AG04450 (cell line): Measurements from ENCODE around the gene VILL. TPM values are rescaled to one million over a fixed set of nuclear protein-coding genes. Genes with fewer than 3 reads are reported as not detected.
A peak's percentile ranks its signal among the peaks of the same experiment; 100 is the strongest.

Source experiments
- CTCF ChIA-PET: fragments of 300-600, 350-600 bp; formaldehyde crosslinking; extraction: SDS; loops from one replicate; lab custom pipeline; 2022; ENCODE audit warnings: antibody characterized with exemption, inconsistent platforms; lab: Charles Lee
- POLR2A ChIA-PET: fragments of 350-600 bp; formaldehyde crosslinking; extraction: SDS; loops from one replicate; lab custom pipeline; 2021; ENCODE audit warnings: antibody characterized with exemption, inconsistent platforms; lab: Yijun Ruan, JAX
- DNase-seq: peaks from one replicate; pipeline ENCODE4 v3.0.0-alpha.2; 2011; ENCODE audit warnings: low read depth, low spot score
- H3K27ac ChIP-seq: one replicate; pipeline ENCODE4 v1.5.1; 2012; ENCODE audit warnings: low read depth, low read length, control low read depth
- H3K27me3 ChIP-seq: one replicate; pipeline ENCODE4 v1.6.0; 2012; ENCODE audit warnings: low read length; ENCODE audit not compliant: control insufficient read depth, insufficient read depth
- H3K4me3 ChIP-seq: 2 replicates; pipeline ENCODE4 v1.5.1; 2011; ENCODE audit warnings: mild to moderate bottlenecking, low read depth, low read length, control low read depth
- H3K9me3 ChIP-seq: 2 replicates; pipeline ENCODE4 v1.5.1; 2012; ENCODE audit warnings: low read length; ENCODE audit not compliant: control insufficient read depth, insufficient read depth
- polyA plus RNA-seq: library from polyadenylated mRNA; depleted of rRNA; stranded (reverse); fragments of >200 nt; gene quantifications from 2 replicates; pipeline ENCODE4 v1.2.3, GENCODE V29; 2011
- TF ChIP-seq, protein P1 (sequence below): IDR thresholded peaks from 2 replicates; pipeline ENCODE4 v1.5.1; 2011; ENCODE audit warnings: low read depth, low read length, control low read depth, inconsistent platforms

The VILL gene
- polyA plus RNA-seq, 1 experiment, result 2.6 TPM

DNA sequence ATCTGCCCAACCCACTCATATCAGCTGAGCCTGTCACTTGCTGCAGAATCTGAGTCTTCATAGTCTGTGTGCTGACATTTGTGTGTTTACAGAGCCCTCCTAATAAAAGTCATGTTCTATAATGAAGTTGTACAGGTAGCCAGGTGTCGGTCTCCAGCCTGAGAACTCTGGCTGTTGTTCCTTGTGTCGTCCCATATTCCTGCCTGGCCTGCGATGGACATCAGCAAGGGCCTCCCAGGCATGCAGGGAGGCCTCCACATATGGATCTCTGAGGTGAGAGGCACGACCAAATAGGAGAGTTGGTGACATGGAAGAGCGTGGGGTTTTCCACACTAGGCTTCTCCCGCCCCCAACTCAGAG is 2.9 kb downstream of the VILL start:
- ChIA-PET CTCF (interaction anchor here (2.1 kb wide), 1 partner anchor 10 kb away, joined by 4 read pairs; no protein-coding TSS in a partner anchor), POLR2A (no interaction called here)
- H3K27ac ChIP-seq, result peak overlapping the region; percentile 85
- DNase-seq, result no peak
- no peaks in the 10 kb centered on the region; the same call in 1 of the 2 replicates for H3K9me3 ChIP-seq
- TF ChIP-seq, protein P1, sequence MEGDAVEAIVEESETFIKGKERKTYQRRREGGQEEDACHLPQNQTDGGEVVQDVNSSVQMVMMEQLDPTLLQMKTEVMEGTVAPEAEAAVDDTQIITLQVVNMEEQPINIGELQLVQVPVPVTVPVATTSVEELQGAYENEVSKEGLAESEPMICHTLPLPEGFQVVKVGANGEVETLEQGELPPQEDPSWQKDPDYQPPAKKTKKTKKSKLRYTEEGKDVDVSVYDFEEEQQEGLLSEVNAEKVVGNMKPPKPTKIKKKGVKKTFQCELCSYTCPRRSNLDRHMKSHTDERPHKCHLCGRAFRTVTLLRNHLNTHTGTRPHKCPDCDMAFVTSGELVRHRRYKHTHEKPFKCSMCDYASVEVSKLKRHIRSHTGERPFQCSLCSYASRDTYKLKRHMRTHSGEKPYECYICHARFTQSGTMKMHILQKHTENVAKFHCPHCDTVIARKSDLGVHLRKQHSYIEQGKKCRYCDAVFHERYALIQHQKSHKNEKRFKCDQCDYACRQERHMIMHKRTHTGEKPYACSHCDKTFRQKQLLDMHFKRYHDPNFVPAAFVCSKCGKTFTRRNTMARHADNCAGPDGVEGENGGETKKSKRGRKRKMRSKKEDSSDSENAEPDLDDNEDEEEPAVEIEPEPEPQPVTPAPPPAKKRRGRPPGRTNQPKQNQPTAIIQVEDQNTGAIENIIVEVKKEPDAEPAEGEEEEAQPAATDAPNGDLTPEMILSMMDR, result no peak
- H3K27me3 ChIP-seq, result peaks cover 4% of the 10 kb centered on the region
- peak overlapping the region; percentile 67 for H3K4me3 ChIP-seq

DNA sequence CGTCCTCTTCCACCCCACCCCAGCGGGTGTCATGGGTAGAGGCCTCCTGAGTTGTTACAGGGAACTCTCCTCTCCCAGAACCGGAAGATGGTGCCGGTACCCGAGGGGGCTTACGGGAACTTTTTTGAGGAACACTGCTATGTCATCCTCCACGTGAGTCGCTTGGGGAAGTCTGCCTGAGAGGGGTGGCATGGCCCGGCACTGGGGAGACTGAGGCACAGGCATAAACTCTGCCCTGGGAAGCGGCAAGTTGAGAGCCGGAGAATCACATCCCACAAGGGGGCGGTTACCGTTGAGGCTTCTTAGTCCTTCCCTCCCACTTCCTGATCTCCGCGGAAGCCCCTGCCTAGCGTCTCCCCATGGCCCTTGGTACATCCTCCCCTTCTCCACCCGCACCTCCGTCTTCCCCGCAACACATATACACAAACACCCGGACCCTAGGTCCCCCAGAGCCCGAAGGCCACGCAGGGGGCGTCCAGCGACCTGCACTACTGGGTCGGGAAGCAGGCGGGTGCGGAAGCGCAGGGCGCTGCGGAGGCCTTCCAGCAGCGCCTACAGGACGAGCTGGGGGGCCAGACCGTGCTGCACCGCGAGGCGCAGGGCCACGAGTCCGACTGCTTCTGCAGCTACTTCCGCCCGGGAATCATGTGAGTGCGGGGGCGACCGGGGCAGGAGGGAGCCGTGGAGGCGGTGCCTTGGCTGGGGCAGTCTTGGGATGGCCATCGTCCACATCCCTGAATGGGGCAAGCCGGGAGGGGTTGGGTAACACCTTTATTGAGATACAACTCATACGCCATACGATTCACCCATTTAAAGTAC is 3.4 kb downstream of the VILL start:
- no peak for DNase-seq
- POLR2A ChIA-PET, result interaction anchor here (0.6 to 1.0 kb wide), 4 partner anchors 14 to 142 kb away, joined by 3 to 9 read pairs (median 4); no protein-coding TSS in a partner anchor
- H3K4me3 ChIP-seq, result peak overlapping the region; percentile 67
- TF ChIP-seq, protein P1, result 0 out of 2 replicates have a peak, but pooled peaks have one; percentile 7
- H3K9me3 ChIP-seq, result no peaks in the 10 kb centered on the region; the same call in 1 of the 2 replicates
- H3K27me3 ChIP-seq, result peaks cover 4% of the 10 kb centered on the region
- CTCF ChIA-PET, result no interaction called here
- peak overlapping the region; percentile 85 for H3K27ac ChIP-seq

DNA sequence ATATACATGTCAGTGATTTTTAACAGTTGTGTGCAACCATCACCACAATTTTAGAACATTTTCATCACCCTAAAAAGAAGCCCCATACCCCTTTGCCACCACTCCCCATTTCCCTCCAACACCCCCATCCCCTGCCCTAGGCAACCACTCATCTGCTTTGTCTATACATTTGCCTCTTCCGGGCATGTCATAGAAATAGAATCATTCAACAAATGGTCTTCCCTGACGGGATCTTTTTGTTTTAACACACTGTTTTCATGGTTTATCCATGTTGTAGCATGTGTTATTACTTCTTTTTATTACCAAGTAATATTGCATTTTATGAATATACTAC is 4.0 kb downstream of the VILL start:
- CTCF ChIA-PET, result no interaction called here
- Histone ChIP-seq H3K4me3 (peak overlapping the region; percentile 67), H3K9me3 (no peaks in the 10 kb centered on the region; the same call in 1 of the 2 replicates), H3K27me3 (peaks cover 4% of the 10 kb centered on the region), H3K27ac (no peak overlapping the region)
- TF ChIP-seq, protein P1, result no peak
- no peak for DNase-seq
- POLR2A ChIA-PET, result interaction anchor here (0.6 to 1.0 kb wide), 4 partner anchors 15 to 143 kb away, joined by 3 to 9 read pairs (median 4); no protein-coding TSS in a partner anchor

DNA sequence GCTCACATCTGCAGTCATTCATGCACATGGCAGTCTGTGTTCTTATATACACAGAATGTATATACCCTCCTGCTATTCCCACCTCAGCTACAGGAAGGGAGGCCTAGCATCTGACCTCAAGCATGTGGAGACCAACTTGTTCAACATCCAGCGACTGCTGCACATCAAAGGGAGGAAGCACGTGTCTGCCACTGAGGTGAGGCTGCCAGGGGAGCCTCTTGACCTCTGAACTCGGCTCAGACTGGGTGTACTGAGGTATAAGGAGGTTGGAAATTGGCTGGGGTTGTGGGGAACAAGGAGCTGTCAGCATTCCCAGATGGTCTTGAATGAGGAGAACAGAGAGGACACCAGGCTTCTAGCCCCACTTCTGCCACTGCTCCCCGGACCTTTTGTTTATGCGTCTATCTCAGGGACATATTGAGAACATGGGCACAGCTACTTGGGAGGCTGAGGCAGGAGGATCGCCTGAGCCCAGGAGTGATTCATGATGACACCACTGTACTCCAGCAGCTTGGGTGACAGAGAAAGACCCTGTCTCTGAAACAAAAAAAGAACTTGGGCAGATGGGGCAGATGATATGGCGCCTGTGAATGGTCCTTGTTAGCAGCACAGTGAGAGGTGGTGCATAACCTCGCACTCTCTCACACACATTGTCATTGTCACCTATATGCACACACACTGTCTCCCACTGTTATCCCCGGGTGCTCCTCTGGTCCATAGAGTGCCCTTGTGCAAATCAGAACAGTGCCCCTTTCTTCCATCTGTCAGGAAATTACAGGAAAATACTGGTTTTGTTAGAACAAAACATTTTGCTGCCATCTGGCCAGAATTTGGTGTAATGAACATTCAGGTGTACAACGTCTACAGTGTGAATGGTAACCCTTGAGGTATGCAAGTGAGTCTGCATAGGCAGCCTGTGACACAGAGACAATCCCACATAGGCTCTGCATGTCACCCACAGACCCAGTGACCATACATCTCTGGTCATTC is 5.4 kb downstream of the VILL start:
- TF ChIP-seq, protein P1, result no peak
- DNase-seq, result no peak
- Histone ChIP-seq H3K9me3 (no peaks in the 10 kb centered on the region; the same call in 1 of the 2 replicates), H3K27ac (no peak overlapping the region), H3K27me3 (peaks cover 4% of the 10 kb centered on the region), H3K4me3 (no peak overlapping the region)
- ChIA-PET CTCF (interaction anchor here (0.6 to 1.9 kb wide), 33 partner anchors 8 to 185 kb away, joined by 3 to 20 read pairs (median 4); no protein-coding TSS in a partner anchor), POLR2A (interaction anchor here (1.1 to 1.2 kb wide), 2 partner anchors 22 to 140 kb away, joined by 3 to 4 read pairs; no protein-coding TSS in a partner anchor)
